GM20431 (cell line): ENCODE results near the gene KCNH8.
"Not testable (repeated sequence)": the region's sequence is repeated elsewhere in the genome, so short reads cannot be mapped to it uniquely, and the experiment has no call there.

ENCODE experiments used
- in situ Hi-C: fragments of 300-500 bp; cut with MseI, MboI; formaldehyde crosslinking; loops from one replicate; pipeline ENCODE4 v1.15.0; 2020; ENCODE audit warnings: low sequenced_read_pairs; ENCODE audit not compliant: unreplicated experiment

Gene KCNH8

GRCh38 chr3:19165654-19166053, 17.3 kb downstream of the KCNH8 start:
- in situ Hi-C loops, result no loop called here

- in situ Hi-C loops, result no loop called here
Observed at GRCh38 chr3:19171794-19172193, 23.5 kb downstream of the KCNH8 start.

- in situ Hi-C loops, result no loop called here
Observed at GRCh38 chr3:19173945-19174344, 25.6 kb downstream of the KCNH8 start.

- in situ Hi-C loops, result no loop called here
Observed at GRCh38 chr3:19183584-19183983, 35.3 kb downstream of the KCNH8 start.

GRCh38 chr3:19190126-19190525, 41.8 kb downstream of the KCNH8 start:
- in situ Hi-C loops, result no loop called here

- in situ Hi-C loops, result no loop called here
Observed at GRCh38 chr3:19190602-19191001, 42.3 kb downstream of the KCNH8 start.

- in situ Hi-C loops, result no loop called here
Observed at GRCh38 chr3:19199131-19199530, 50.8 kb downstream of the KCNH8 start.

- in situ Hi-C loops, result no loop called here
Observed at GRCh38 chr3:19202303-19202702, 54.0 kb downstream of the KCNH8 start.

- in situ Hi-C loops, result no loop called here
Observed at GRCh38 chr3:19202754-19203153, 54.4 kb downstream of the KCNH8 start.

- in situ Hi-C loops, result no loop called here
Observed at GRCh38 chr3:19206540-19206939, 58.2 kb downstream of the KCNH8 start.

GRCh38 chr3:19213603-19214220, 65.4 kb downstream of the KCNH8 start:
- in situ Hi-C loops, result no loop called here

GRCh38 chr3:19215427-19215826, 67.1 kb downstream of the KCNH8 start:
- in situ Hi-C loops, result no loop called here

GRCh38 chr3:19216669-19217337, 68.5 kb downstream of the KCNH8 start:
- in situ Hi-C loops, result no loop called here

- in situ Hi-C loops, result no loop called here
Observed at GRCh38 chr3:19220311-19220710, 72.0 kb downstream of the KCNH8 start.

GRCh38 chr3:19221081-19221480, 72.8 kb downstream of the KCNH8 start:
- in situ Hi-C loops, result no loop called here

GRCh38 chr3:19226479-19226878, 78.2 kb downstream of the KCNH8 start:
- in situ Hi-C loops, result no loop called here

GRCh38 chr3:19228167-19228566, 79.9 kb downstream of the KCNH8 start:
- in situ Hi-C loops, result no loop called here

- in situ Hi-C loops, result no loop called here
Observed at GRCh38 chr3:19229086-19229485, 80.8 kb downstream of the KCNH8 start.

- in situ Hi-C loops, result not testable (repeated sequence)
Observed at GRCh38 chr3:19229881-19230280, 81.6 kb downstream of the KCNH8 start.

- in situ Hi-C loops, result no loop called here
Observed at GRCh38 chr3:19231792-19232461, 83.6 kb downstream of the KCNH8 start.

- in situ Hi-C loops, result no loop called here
Observed at GRCh38 chr3:19232566-19232965, 84.3 kb downstream of the KCNH8 start.
